Aorta (tissue), 5 donors: ENCODE measurements around the gene MYH14. TPM values are rescaled to one million over a fixed set of nuclear protein-coding genes. Genes with fewer than 3 reads are reported as not detected.

Source experiments
- ATAC-seq: fragments of 200-7000 bp; cut with Tn5 transposase; one replicate; pipeline ENCODE4 v1.9.1; 2022; ENCODE audit warnings: moderate library complexity; ENCODE audit not compliant: low FRiP score
- DNase-seq, 2 donors: peaks; one replicate each; pipeline ENCODE4 v3.0.0-alpha.2; 2020
- H3K27ac ChIP-seq, 2 donors: one replicate each; pipeline ENCODE4 v1.5.1; 2013; ENCODE audit warnings: low read length in 2 of 2, mild to moderate bottlenecking in 2 of 2, moderate library complexity in 2 of 2, control low read depth in 1 of 2, inconsistent platforms in 1 of 2, low read depth in 1 of 2
- H3K27me3 ChIP-seq, 2 donors: one replicate each; pipeline ENCODE4 v1.6.1; 2013; ENCODE audit warnings: control low read depth in 1 of 2, low read length in 1 of 2, mild to moderate bottlenecking in 1 of 2, moderate library complexity in 1 of 2; ENCODE audit not compliant: insufficient read depth in 2 of 2, control insufficient read depth in 1 of 2
- H3K36me3 ChIP-seq, 2 donors: one replicate each; pipeline ENCODE4 v1.6.1; 2013; ENCODE audit warnings: control low read depth in 1 of 2, low read length in 1 of 2, mild to moderate bottlenecking in 1 of 2; ENCODE audit not compliant: insufficient read depth in 2 of 2, control insufficient read depth in 1 of 2
- H3K4me1 ChIP-seq, 2 donors: one replicate each; pipeline ENCODE4 v1.6.1; 2013; ENCODE audit warnings: low read length in 2 of 2, control low read depth in 1 of 2, mild to moderate bottlenecking in 1 of 2, moderate library complexity in 1 of 2; ENCODE audit not compliant: insufficient read depth in 2 of 2, control insufficient read depth in 1 of 2
- H3K4me3 ChIP-seq, 2 donors: one replicate each; pipeline ENCODE4 v1.5.1; 2013; ENCODE audit warnings: low read length in 2 of 2, control low read depth in 1 of 2, mild to moderate bottlenecking in 1 of 2
- H3K9me3 ChIP-seq: one replicate; pipeline ENCODE4 v1.6.1; 2013; ENCODE audit warnings: mild to moderate bottlenecking, low read length; ENCODE audit not compliant: control insufficient read depth
- WGBS, 2 donors: extraction: QIAGEN DNeasy Blood & Tissue Kit; methylation state at CpG; one replicate each; pipeline ENCODE4 v1.1.7; 2013; 5-methylcytosine and 5-hydroxymethylcytosine counted together
- intact Hi-C, 2 donors: fragments of 100-400 bp; cut with DNase I; formaldehyde crosslinking; loops; one replicate each; pipeline versions ENCODE4 v1.14.2 to v1.15.0; 2022
- polyA plus RNA-seq, 2 donors: library from polyadenylated mRNA; stranded (reverse); fragments of 200-250 nt; gene quantifications; one replicate each; pipeline ENCODE4 v1.2.3, GENCODE V29; 2013
- total RNA-seq, 2 donors: library from RNA; stranded (reverse); fragmentation: NEBNext Ultra II Directional; extraction: Animal tissue kit (Norgen Biotek cat#: 25700); gene quantifications; one replicate each; pipeline ENCODE4 v1.2.1, GENCODE V29; 2021
- donor health status: healthy with polysubstance abuse.
- donor health status: Bipolar disorder and iron deficiency.
- donor health status: DM: no; HTN: no; CAD: no.
- donor health status: DM: no; HTN: no; CAD: no.
- donor health status: DM: yes; HTN: yes; CAD: no.

Gene MYH14
- total and polyA plus RNA-seq, 4 donors = 4.8 to 61.1 (median 8.9) TPM

DNA sequence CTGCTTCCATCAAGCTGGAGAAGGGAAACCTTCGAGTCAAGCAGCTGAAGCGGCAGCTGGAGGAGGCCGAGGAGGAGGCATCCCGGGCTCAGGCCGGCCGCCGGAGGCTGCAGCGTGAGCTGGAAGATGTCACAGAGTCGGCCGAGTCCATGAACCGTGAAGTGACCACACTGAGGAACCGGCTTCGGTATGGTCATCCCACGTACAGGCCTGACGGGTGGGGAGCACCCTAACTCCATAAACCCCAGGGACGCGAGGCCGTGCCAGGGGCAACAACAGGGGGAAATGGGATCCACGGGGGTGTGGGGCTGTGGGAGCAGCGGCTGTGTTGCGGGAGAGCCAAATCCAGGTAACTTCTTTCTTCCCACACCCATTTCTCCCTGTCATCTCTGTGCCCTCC is 105.6 kb downstream of the MYH14 start:
- Histone ChIP-seq H3K36me3 (no peaks in the 10 kb centered on the region), H3K27me3 (no peaks in the 10 kb centered on the region), H3K9me3 (peaks cover 4% of the 10 kb centered on the region), H3K27ac (no peak overlapping the region), H3K4me1 (no peaks in the 10 kb centered on the region), H3K4me3 (no peak overlapping the region)
- DNase-seq (peak in 1 of 2 donors; percentile 70), ATAC-seq (no peak)
- intact Hi-C loops = no loop called here
- 90 to 91% methylated on average over 20 to 21 of the region's 21 CpGs for WGBS, 2 donors

GRCh38 chr19:50309396-50310125 is 106.1 kb downstream of the MYH14 start:
- no peak overlapping the region for H3K27ac ChIP-seq
- H3K4me3 ChIP-seq = no peak overlapping the region
- intact Hi-C loops = no loop called here
- DNase-seq (peak in 1 of 2 donors; percentile 72), ATAC-seq (no peak)
- no peaks in the 10 kb centered on the region for H3K4me1 ChIP-seq
- 71 to 81% methylated on average over 15 to 16 of the region's 16 CpGs for WGBS, 2 donors
- H3K9me3 ChIP-seq = peaks cover 4% of the 10 kb centered on the region
- no peaks in the 10 kb centered on the region for H3K27me3 ChIP-seq
- H3K36me3 ChIP-seq = no peaks in the 10 kb centered on the region

GRCh38 chr19:50310759-50311465 is 107.5 kb downstream of the MYH14 start:
- Histone ChIP-seq H3K27me3 (no peaks in the 10 kb centered on the region), H3K9me3 (peaks cover 4% of the 10 kb centered on the region), H3K4me3 (no peak overlapping the region), H3K4me1 (no peaks in the 10 kb centered on the region), H3K36me3 (no peaks in the 10 kb centered on the region), H3K27ac (no peak overlapping the region)
- intact Hi-C loops = no loop called here
- DNase-seq = no peak
- no peak for ATAC-seq
- WGBS, 2 donors = 40 to 47% methylated on average over 10 of the region's 10 CpGs

DNA sequence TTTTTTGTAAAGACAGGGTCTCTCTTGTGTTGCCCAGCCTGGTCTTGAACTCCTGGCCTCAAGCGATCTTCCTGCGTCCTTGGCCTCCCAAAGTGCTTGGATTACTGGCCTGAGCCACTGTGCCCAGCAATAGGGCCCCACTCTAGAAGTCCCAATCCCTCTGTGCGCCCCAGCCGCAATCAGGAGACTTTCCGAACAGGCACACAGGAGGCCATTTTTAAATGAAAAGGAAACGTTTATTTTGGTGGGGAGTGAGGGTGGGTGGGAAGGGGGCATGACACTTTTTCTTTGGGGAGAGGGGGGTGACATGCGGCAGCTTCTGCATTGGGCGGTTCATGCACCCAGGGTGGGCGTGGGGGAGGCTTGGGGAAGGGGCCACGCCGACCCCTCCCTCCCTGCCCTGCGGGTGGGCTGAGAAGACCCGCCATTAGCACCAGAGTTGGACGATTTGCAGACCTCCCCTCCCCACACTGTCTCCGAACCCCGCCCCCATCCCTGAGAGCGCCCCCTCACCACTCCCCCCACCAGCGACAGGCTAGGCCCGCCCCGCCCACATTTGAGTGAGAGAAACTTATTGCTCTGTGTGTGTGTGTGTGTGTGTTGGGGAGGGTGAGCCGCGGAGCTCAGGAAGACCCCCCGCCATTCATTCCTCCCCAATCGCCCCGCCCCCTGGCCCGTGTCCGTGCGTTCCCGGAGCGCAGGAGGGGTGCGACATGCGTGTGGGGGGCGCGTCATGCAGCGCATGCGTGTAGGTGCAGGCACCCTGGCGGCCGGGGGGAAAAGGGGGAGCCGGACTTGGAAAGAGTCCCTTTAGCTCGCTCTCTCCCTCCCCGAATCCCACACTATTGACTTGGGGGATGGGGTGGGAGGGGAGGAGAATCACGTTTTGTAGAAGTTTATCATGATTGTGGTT is 108.6 kb downstream of the MYH14 start:
- Histone ChIP-seq H3K36me3 (no peaks in the 10 kb centered on the region), H3K4me1 (no peaks in the 10 kb centered on the region), H3K27ac (no peak overlapping the region), H3K27me3 (no peaks in the 10 kb centered on the region), H3K9me3 (peaks cover 3% of the 10 kb centered on the region), H3K4me3 (no peak overlapping the region)
- WGBS, 2 donors = 3 to 4% methylated on average over 27 to 42 of the region's 42 CpGs
- intact Hi-C loops = no loop called here
- ATAC-seq (no peak), DNase-seq (no peak)

DNA sequence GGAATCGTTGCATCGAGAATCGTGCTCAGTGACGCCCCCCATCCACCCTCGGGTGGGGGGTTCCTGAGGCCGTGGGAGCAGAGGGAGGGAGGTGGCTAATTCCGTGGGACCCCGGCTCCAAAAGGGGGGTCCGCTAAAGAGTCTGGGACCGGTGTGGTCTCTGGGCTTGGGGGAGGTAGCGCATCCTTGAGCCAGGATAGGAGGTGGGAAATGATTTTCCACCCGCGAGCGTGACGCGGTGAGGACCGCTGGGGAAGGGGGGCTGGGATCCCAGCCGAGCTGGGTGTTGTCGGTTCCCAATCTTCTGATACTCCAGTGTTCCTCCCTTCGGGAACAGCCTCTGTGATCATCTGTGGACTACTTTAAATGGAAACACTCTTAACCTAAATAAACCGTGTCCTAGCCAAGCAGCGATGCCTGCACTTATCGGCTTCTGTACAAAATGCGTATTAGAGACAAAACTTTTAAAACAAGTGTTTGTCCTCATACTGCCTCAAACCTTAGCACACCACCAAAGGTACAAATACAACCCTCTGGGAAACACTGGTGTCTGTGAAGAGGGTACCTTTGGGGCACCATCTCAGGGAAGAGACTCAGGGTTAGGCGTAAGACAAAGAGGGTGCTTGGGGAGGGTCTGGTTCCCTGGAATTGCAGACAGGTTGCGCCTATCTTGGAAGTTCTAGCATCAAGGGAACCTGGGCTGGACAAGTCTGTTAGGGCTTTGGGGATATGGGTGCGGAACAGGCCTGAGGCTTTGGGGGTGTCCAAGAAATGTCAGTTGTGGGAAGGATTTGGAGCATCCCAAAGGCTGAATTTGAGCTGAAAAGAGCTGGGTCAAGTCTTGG is 109.8 kb downstream of the MYH14 start:
- Histone ChIP-seq H3K4me3 (no peak overlapping the region), H3K9me3 (peaks cover 2% of the 10 kb centered on the region), H3K27ac (no peak overlapping the region), H3K27me3 (no peaks in the 10 kb centered on the region), H3K36me3 (no peaks in the 10 kb centered on the region), H3K4me1 (no peaks in the 10 kb centered on the region)
- intact Hi-C loops = no loop called here
- DNase-seq (no peak), ATAC-seq (no peak)
- 7 to 8% methylated on average over 27 of the region's 27 CpGs for WGBS, 2 donors

DNA sequence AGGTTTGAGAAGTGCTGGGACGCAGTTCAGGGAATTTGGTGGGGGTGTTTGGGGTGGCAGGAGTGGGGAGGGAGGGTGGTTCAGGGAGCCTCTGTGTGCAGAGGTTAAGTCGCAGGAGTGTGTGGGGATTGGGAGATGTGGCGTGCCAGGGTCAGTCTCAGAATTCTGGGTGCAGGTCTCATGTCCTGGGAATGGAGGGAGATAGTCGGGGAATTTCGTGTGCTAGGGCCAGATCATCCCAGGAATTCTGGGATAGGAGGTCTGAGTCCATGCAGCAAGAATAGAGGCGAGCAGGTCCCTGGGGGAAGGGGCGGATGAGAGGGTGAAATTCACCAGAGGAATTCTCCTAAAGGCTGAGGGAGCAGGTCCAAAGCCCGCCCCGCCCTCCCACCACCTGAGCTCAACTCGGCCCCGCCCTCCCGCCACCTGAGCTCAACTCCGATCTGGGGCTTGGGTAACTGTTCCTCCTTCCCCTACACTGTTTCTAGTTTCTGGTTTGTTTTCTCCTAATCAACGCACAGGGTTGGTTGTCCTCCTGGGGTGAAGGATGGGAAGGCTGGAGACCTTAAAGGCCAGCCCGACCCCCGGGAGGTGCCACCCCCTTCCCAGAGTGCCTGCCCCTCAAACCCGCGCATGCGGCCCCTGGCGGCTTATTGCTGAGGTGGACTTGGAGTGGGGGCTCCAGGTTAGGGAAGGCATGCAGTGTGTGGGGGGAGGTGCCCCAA is 110.6 kb downstream of the MYH14 start:
- H3K27me3 ChIP-seq = no peaks in the 10 kb centered on the region
- H3K4me1 ChIP-seq = no peaks in the 10 kb centered on the region
- H3K9me3 ChIP-seq = no peaks in the 10 kb centered on the region
- H3K27ac ChIP-seq = no peak overlapping the region
- no peak overlapping the region for H3K4me3 ChIP-seq
- WGBS, 2 donors = 3% methylated on average over 20 of the region's 20 CpGs
- intact Hi-C loops = no loop called here
- H3K36me3 ChIP-seq = no peaks in the 10 kb centered on the region
- ATAC-seq (no peak), DNase-seq (peak in 1 of 2 donors; percentile 51)

GRCh38 chr19:50314724-50315708 is 111.6 kb downstream of the MYH14 start:
- intact Hi-C loops = no loop called here
- H3K27ac ChIP-seq = no peak overlapping the region
- DNase-seq (peak in 1 of 2 donors; percentile 58), ATAC-seq (no peak)
- no peaks in the 10 kb centered on the region for H3K27me3 ChIP-seq
- 2 to 3% methylated on average over 37 to 40 of the region's 40 CpGs for WGBS, 2 donors
- no peak overlapping the region for H3K4me3 ChIP-seq
- H3K36me3 ChIP-seq = no peaks in the 10 kb centered on the region
- no peaks in the 10 kb centered on the region for H3K4me1 ChIP-seq
- H3K9me3 ChIP-seq = no peaks in the 10 kb centered on the region
